DOHH2 (cell line): ENCODE results near the gene C12orf75.

Experiments used
- H3F3A ChIP-seq: fragments of 200-600 bp; sonication (generic), shearing (Covaris generic); 2 replicates; pipeline ENCODE4 v1.6.0; 2016; ENCODE audit warnings: antibody characterized with exemption, mild to moderate bottlenecking; ENCODE audit not compliant: control insufficient read depth, insufficient read depth
- H3K27ac ChIP-seq: fragments of 200-600 bp; sonication (generic); 2 replicates; pipeline ENCODE4 v1.5.1; 2014; ENCODE audit warnings: low read depth, mild to moderate bottlenecking, low read length, moderate library complexity
- H3K27me3 ChIP-seq: fragments of 200-600 bp; sonication (generic); 2 replicates; pipeline ENCODE4 v1.6.1; 2014; ENCODE audit warnings: mild to moderate bottlenecking, low read length, mixed read lengths; ENCODE audit not compliant: control insufficient read depth
- H3K36me3 ChIP-seq: fragments of 200-600 bp; sonication (generic); 2 replicates; pipeline ENCODE4 v1.6.1; 2014; ENCODE audit warnings: mild to moderate bottlenecking, low read length, moderate library complexity, mixed read lengths; ENCODE audit not compliant: control insufficient read depth
- H3K4me1 ChIP-seq: fragments of 200-600 bp; sonication (generic); 2 replicates; pipeline ENCODE4 v1.6.1; 2014; ENCODE audit warnings: mild to moderate bottlenecking, low read length, mixed read lengths; ENCODE audit not compliant: control insufficient read depth
- H3K4me2 ChIP-seq: fragments of 200-600 bp; sonication (generic); 2 replicates; pipeline ENCODE4 v1.6.0; 2014; ENCODE audit warnings: mild to moderate bottlenecking, low read length, moderate library complexity
- H3K4me3 ChIP-seq: fragments of 200-600 bp; sonication (generic); 2 replicates; pipeline ENCODE4 v1.5.1; 2014; ENCODE audit warnings: mild to moderate bottlenecking, low read length, mixed read lengths
- H3K79me2 ChIP-seq: fragments of 200-600 bp; sonication (generic); 2 replicates; pipeline ENCODE4 v1.6.1; 2014; ENCODE audit warnings: mild to moderate bottlenecking, low read length, mixed read lengths; ENCODE audit not compliant: control insufficient read depth
- H3K9me2 ChIP-seq: fragments of 200-600 bp; sonication (generic); replicated peaks from 2 replicates; pipeline ENCODE4 v1.6.1; 2014; ENCODE audit warnings: mild to moderate bottlenecking, low read length, mixed read lengths; ENCODE audit not compliant: control insufficient read depth
- H3K9me3 ChIP-seq: fragments of 200-600 bp; sonication (generic); 2 replicates; pipeline ENCODE4 v1.6.1; 2014; ENCODE audit warnings: antibody characterized with exemption, low read length, mixed read lengths; ENCODE audit not compliant: control insufficient read depth, insufficient read depth
- H4K20me1 ChIP-seq: fragments of 200-600 bp; sonication (generic); 2 replicates; pipeline ENCODE4 v1.6.0; 2014; ENCODE audit warnings: low read depth, mild to moderate bottlenecking, antibody characterized with exemption, low read length, moderate library complexity; ENCODE audit not compliant: control insufficient read depth, insufficient read depth
- CTCF ChIP-seq: fragments of 200-600 bp; sonication (generic); IDR thresholded peaks from one replicate; pipeline ENCODE4 v1.5.1; 2014; ENCODE audit warnings: antibody characterized with exemption, mild to moderate bottlenecking, low read depth, low read length; ENCODE audit not compliant: poor library complexity, severe bottlenecking
- EZH2phosphoT487 ChIP-seq: fragments of 200-600 bp; sonication (generic); IDR thresholded peaks from 2 replicates; pipeline ENCODE4 v1.6.1; 2017; ENCODE audit warnings: borderline replicate concordance, mild to moderate bottlenecking, antibody characterized with exemption, low read length, moderate library complexity, mixed read lengths

Gene C12orf75

GRCh38 chr12:105368047-105368646 is 37.7 kb downstream of the C12orf75 start:
- no peak for TF ChIP-seq EZH2phosphoT487
- Histone ChIP-seq H3K79me2 (peaks cover 27% of the 10 kb centered on the region), H3K9me2 (no peaks in the 10 kb centered on the region), H3K4me2 (no peak overlapping the region), H3K27me3 (no peaks in the 10 kb centered on the region), H3K9me3 (no peaks in the 10 kb centered on the region), H3K4me1 (peaks cover 44% of the 10 kb centered on the region), H4K20me1 (no peaks in the 10 kb centered on the region), H3F3A (no peaks in the 10 kb centered on the region), H3K36me3 (peaks cover 71% of the 10 kb centered on the region), H3K27ac (no peak overlapping the region), H3K4me3 (no peak overlapping the region)

DNA sequence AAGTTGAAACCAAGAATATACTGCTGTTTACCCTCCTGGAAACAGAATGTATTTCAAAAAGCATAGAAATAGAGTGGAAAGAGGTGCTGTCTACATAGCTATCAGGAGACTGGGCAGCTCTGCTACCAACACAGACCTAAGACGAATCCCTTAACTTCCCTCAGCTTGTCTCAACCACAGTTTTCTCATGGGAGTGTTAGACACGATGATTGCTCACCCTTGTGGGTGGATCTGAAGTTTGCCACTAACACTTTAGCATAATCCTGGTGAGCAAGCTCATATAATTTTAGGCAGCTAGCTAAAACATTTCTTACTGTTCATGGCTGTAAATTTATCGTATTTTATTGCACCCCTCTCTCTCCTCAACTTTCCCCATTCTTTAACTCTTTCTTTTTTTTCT is 38.5 kb downstream of the C12orf75 start:
- no peak overlapping the region for H3K27ac ChIP-seq
- no peaks in the 10 kb centered on the region for H3K9me2 ChIP-seq
- H4K20me1 ChIP-seq: no peaks in the 10 kb centered on the region
- no peak overlapping the region for H3K4me3 ChIP-seq
- H3K36me3 ChIP-seq: peaks cover 76% of the 10 kb centered on the region
- H3K4me1 ChIP-seq: peaks cover 35% of the 10 kb centered on the region
- peaks cover 19% of the 10 kb centered on the region for H3K79me2 ChIP-seq
- no peaks in the 10 kb centered on the region for H3K27me3 ChIP-seq
- H3K4me2 ChIP-seq: no peak overlapping the region
- no peaks in the 10 kb centered on the region for H3F3A ChIP-seq
- TF ChIP-seq CTCF (no peak), EZH2phosphoT487 (no peak)
- no peaks in the 10 kb centered on the region for H3K9me3 ChIP-seq

DNA sequence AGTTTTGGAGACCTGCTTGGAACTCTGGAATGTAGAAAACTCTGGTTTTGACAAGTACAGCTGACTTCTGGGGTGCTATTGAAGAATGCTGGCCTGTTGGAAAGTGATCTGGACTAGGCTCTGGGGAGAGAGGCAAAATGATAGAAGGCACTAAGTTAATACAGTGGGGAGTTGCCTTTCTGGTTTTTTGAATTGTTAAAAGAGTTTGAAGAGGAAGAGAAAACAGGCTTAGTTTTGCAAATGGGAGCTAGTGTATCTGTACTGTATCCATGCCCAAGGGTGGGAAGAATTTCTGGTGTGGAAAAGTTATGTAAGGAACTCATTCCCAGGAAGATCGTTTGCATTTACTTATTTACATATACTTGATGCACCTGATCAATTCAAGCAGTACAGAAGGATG is 43.8 kb downstream of the C12orf75 start:
- Histone ChIP-seq H4K20me1 (no peaks in the 10 kb centered on the region), H3K36me3 (peaks cover 32% of the 10 kb centered on the region)
- no peak for TF ChIP-seq CTCF
- no peak for TF ChIP-seq EZH2phosphoT487

GRCh38 chr12:105377077-105377476 is 46.6 kb downstream of the C12orf75 start:
- TF ChIP-seq CTCF: no peak
- no peak for TF ChIP-seq EZH2phosphoT487
- Histone ChIP-seq H3K4me3 (no peak overlapping the region), H3K9me2 (no peaks in the 10 kb centered on the region), H3K79me2 (no peaks in the 10 kb centered on the region), H4K20me1 (no peaks in the 10 kb centered on the region), H3K36me3 (peaks cover 13% of the 10 kb centered on the region), H3K4me2 (no peak overlapping the region), H3K9me3 (no peaks in the 10 kb centered on the region), H3K27ac (no peak overlapping the region), H3K4me1 (0 out of 2 replicates have a peak, but pooled peaks cover 5% of the 10 kb centered on the region), H3K27me3 (no peaks in the 10 kb centered on the region), H3F3A (no peaks in the 10 kb centered on the region)

More for the DNA sequence above, 43.8 kb downstream of the C12orf75 start:
- Histone ChIP-seq H3K79me2 (no peaks in the 10 kb centered on the region), H3K4me3 (no peak overlapping the region), H3K9me2 (no peaks in the 10 kb centered on the region), H3K9me3 (no peaks in the 10 kb centered on the region), H3K4me2 (no peak overlapping the region), H3K4me1 (peaks cover 17% of the 10 kb centered on the region), H3K27ac (no peak overlapping the region), H3F3A (no peaks in the 10 kb centered on the region), H3K27me3 (no peaks in the 10 kb centered on the region)
